ENCODE measurements around the gene GDF11.
A peak's percentile ranks its signal among the peaks of the same experiment; 100 is the strongest.

Gene GDF11

GRCh38 chr12:55767156-55767555 is 24.2 kb downstream of the GDF11 start:
- TF ChIP-seq CTCF (IDR thresholded peaks at IDR 0.05; ENCODE audit: low read length, missing control alignments): no peak
- no peak overlapping the region for H3K4me3 ChIP-seq (replicated peaks; ENCODE audit: low read depth, low read length)
- no peak for DNase-seq (ENCODE audit: low read depth)

- H3K4me3 ChIP-seq (replicated peaks; ENCODE audit: low read depth, low read length): no peak overlapping the region
- DNase-seq (ENCODE audit: low read depth): no peak
- no peak for TF ChIP-seq CTCF (IDR thresholded peaks at IDR 0.05; ENCODE audit: low read length, missing control alignments)
These were observed 28.8 kb downstream of the GDF11 start for GRCh38 chr12:55771736-55772135.

- DNase-seq (ENCODE audit: low read depth): no peak
- H3K4me3 ChIP-seq (replicated peaks; ENCODE audit: low read depth, low read length): no peak overlapping the region
- no peak for TF ChIP-seq CTCF (IDR thresholded peaks at IDR 0.05; ENCODE audit: low read length, missing control alignments)
These were observed 34.9 kb downstream of the GDF11 start for GRCh38 chr12:55777856-55778255.

- peak; percentile 45 for DNase-seq (ENCODE audit: low read depth)
- no peak overlapping the region for H3K4me3 ChIP-seq (replicated peaks; ENCODE audit: low read depth, low read length)
- TF ChIP-seq CTCF (IDR thresholded peaks at IDR 0.05; ENCODE audit: low read length, missing control alignments): no peak
These were observed 37.8 kb downstream of the GDF11 start for GRCh38 chr12:55780685-55781084.

GRCh38 chr12:55788546-55788945 is 45.6 kb downstream of the GDF11 start:
- H3K4me3 ChIP-seq (replicated peaks; ENCODE audit: low read depth, low read length): no peak overlapping the region
- DNase-seq (ENCODE audit: low read depth): no peak
- no peak for TF ChIP-seq CTCF (IDR thresholded peaks at IDR 0.05; ENCODE audit: low read length, missing control alignments)

- H3K4me3 ChIP-seq (replicated peaks; ENCODE audit: low read depth, low read length): no peak overlapping the region
- DNase-seq (ENCODE audit: low read depth): no peak
- no peak for TF ChIP-seq CTCF (IDR thresholded peaks at IDR 0.05; ENCODE audit: low read length, missing control alignments)
These were observed 46.2 kb downstream of the GDF11 start for GRCh38 chr12:55789171-55789570.

GRCh38 chr12:55789893-55790292 is 47.0 kb downstream of the GDF11 start:
- TF ChIP-seq CTCF (IDR thresholded peaks at IDR 0.05; ENCODE audit: low read length, missing control alignments): no peak
- DNase-seq (ENCODE audit: low read depth): no peak
- no peak overlapping the region for H3K4me3 ChIP-seq (replicated peaks; ENCODE audit: low read depth, low read length)

All from fibroblast of pulmonary artery (primary cell).